ENCODE measurements around the gene PKP1.

GRCh38 chr1:201350361-201350725 is 67.0 kb downstream of the PKP1 start:
- TF ChIP-seq CTCF (IDR thresholded peaks at IDR 0.05; ENCODE audit: low read depth, low read length, poor library complexity, severe bottlenecking) (no peak), EZH2phosphoT487 (IDR thresholded peaks at IDR 0.05; ENCODE audit: borderline replicate concordance, low read length) (no peak)

Data from DOHH2 (cell line).